Left cardiac atrium (tissue), 4 donors: ENCODE results near the gene PI4KA. TPM values are rescaled to one million over a fixed set of nuclear protein-coding genes. Genes with fewer than 3 reads are reported as not detected.
"Not testable (repeated sequence)": the region's sequence is repeated elsewhere in the genome, so short reads cannot be mapped to it uniquely, and the experiment has no call there.

Experiments
- ATAC-seq, 2 donors: fragments of 200-7000 bp; cut with Tn5 transposase; one replicate each; pipeline ENCODE4 v1.9.1; 2020; ENCODE audit warnings: mild to moderate bottlenecking in 2 of 2, moderate library complexity in 2 of 2
- DNase-seq: peaks from one replicate; pipeline ENCODE4 v3.0.0-alpha.2; 2020
- intact Hi-C, 2 donors: fragments of 100-400 bp; cut with DNase I; formaldehyde crosslinking; loops; one replicate each; pipeline versions ENCODE4 v1.14.1 to v1.15.1; 2022 to 2023
- long read RNA-seq: library from polyadenylated mRNA; unstranded; transcript quantifications from one replicate; pipeline ENCODE4 v2.0.0, GENCODE V29; 2021
- total RNA-seq, 2 donors: library from RNA; stranded (reverse); fragmentation: NEBNext Ultra II Directional; extraction: Animal tissue kit (Norgen Biotek cat#: 25700); gene quantifications; one replicate each; pipeline ENCODE4 v1.2.1, GENCODE V29; 2021
- donor health status: DM: no; HTN: yes; CAD: no.
- donor health status: DM: no; HTN: yes; CAD: no; lungs with severe emphysema.
- donor health status: DM: yes; HTN: yes; CAD: no.
- donor health status: Dilated cardiomyopathy.

Gene PI4KA
- 10 to 100 TPM; 52.6 to 57.5 TPM for total RNA-seq
- long read RNA-seq, partial matches to known transcripts = 24 of 32 reads
- long read RNA-seq, other reads (novel, unspliced or antisense) = 6 of 32 reads

DNA sequence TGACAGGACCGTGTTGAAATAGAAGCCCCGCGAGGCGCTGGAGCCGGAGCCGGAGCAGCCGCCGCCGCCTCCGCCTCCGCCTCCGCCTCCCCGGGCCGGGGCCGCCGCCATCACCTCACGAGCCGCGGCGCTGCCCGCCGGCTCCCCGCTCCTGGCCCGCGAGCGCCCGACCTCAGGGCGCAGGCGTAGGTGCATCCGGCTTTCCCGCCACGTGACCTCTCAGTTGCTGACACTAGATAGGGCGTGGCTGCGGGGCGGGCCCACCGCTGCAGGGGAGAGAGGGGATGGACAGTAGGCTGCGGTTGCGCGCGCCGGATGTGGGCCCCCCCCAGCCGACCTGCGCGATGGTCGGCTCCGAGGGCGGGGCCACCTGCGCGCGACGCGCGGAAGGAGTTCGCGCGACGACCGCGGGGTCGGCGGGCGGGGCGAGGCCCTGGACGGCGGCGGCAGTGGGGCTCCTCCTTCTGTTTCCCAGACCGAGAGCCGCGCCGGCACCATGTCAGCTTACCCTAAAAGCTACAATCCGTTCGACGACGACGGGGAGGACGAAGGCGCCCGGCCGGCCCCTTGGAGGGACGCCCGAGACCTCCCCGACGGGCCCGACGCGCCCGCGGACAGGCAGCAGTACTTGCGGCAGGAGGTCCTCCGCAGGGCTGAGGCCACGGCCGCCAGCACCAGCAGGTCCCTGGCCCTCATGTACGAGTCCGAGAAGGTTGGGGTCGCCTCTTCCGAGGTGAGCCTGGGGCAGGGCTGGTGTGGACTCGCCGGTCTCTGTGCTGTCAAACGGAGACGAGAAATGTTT, at the start of gene PI4KA, which contains the start of gene SNAP29:
Gene PI4KA (minus strand): TSS at position 197 of the 802 bp plus-strand sequence. CDS start 86 bp downstream, at position 111.
Gene SNAP29 (plus strand): TSS at position 393 of the 802 bp plus-strand sequence. CDS start 104 bp downstream, at position 497.
- peak; percentile 99 for DNase-seq
- peak; percentile 96 to 98 for ATAC-seq
- intact Hi-C loops = no loop called here

DNA sequence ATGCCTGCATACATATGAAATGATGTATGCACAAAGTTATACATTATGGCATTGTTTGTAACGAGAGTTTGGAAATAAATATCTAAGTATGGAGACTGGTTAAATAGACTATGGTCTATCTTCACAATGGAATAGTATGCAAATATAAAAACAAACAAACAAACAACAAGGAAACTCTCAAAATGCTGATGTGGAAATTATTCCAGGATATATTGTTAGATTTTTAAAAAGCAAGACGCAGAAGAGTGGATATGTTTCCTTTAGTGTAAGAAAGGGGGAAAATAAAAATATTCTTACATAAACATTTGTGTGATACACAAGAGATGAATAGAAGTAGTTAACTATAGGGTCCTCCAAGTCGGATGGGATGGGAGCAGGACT, 47.8 kb upstream of the PI4KA start:
- DNase-seq (no peak), ATAC-seq (no peak)
- intact Hi-C loops = no loop called here

DNA sequence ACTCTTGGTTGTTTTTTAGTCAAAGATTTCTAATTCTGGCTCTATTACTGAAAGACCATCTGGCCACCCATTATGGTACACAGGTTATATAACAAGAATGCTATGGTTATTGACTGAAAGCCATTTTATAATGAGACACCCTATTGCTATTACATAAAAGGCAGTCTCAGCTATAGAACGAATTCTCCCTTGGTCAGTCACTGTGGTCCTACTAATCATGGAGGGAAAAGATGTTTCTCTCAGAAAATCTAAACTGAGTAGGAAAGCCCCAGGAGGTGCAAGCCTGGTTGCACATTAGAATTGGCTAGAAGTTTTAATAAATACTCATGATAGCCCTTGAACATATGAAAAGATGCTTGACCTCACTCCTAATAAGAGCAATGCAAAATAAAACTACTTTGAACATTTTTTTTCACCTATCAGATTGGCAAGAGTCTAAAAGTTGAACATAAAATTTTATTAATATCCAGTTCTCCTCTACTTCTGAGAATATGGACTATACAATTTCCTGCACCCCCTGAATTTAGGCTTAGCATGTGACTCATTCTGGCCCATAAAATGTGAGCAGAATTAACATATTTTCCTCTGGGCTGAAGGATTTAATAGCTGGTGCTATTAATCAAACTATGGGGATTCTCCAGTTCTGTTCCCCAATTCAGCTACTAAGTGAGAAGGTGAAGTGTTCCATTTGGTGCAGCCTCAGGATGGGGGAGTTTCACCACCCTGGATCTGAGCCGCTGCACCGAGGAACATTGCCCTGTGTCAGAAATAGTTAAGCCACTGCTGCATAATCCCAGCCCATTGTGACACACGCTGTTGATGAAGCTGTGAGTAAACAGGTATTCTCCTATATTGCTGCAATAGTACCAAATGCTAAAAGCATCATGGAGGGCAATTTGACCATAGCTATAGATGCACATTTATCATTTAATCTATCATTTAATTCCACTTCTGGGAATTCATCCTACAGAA, 47.1 kb upstream of the PI4KA start:
- intact Hi-C loops = no loop called here
- DNase-seq (no peak), ATAC-seq (peak in 1 of 2 donors; percentile 11)

DNA sequence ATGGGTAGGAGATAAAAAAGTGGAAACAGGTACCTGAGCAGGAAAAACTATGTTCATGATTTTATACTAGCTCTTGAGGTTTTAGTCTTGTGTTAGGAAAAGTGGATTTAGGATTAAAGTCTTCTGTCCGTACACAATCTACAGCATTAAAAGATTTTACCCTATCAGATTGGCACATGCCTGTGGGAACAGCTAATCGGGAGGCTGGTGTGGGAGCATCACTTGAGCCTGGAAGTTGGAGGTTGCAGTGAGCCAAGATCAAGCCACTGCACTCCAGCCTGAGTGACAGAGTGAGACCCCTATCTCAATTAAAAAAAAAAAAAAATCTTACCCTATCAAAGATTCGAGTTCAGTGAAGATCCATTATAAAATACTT, 46.4 kb upstream of the PI4KA start:
- DNase-seq (no peak), ATAC-seq (peak in 1 of 2 donors; percentile 75)
- intact Hi-C loops = no loop called here

DNA sequence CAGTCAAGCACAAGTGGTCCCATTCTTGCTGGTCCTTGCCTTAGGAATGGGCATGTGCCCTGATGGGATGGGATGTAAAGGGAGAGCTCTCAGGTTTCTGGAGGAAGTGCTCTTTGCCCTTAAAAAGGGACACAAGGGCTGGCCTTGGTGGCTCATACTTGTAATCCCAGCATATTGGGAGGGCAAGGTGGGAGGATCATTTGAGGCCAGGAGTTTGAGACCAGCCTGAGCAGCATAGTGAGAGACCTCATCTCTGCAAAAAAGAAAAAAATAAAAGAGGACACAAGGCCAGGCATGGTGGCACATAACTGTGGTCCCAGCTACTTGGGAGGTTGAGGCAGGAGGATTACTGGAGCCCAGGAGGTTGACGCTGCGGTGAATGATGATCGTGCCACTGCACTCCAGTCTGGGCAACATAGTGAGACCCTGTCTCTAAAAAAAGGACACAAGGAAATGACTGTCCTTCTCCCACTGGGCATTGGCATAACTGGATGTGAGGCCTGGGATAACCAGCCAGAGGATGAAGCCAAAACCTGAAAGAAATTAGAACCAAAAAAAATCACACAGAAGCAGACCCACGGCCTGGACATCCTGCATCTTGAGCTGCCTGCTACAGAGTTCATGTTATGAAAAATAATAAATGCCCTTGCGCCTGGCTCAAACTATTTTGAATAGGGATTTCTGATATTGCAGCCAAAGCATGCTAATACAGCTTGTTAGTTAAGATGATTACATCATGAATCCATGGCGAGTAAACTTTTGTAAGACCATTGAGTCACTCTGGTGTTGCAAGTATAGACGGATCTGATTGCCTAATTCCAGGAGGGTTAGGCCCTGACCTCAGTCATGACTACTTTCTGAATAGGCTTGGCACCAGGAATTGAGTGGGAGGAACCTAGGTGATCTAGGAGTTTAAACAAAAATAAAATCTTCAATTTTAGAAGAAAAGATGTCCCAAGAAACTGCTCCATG, 45.7 kb upstream of the PI4KA start:
- DNase-seq (no peak), ATAC-seq (peak; percentile 87 to 97)
- intact Hi-C loops = no loop called here

DNA sequence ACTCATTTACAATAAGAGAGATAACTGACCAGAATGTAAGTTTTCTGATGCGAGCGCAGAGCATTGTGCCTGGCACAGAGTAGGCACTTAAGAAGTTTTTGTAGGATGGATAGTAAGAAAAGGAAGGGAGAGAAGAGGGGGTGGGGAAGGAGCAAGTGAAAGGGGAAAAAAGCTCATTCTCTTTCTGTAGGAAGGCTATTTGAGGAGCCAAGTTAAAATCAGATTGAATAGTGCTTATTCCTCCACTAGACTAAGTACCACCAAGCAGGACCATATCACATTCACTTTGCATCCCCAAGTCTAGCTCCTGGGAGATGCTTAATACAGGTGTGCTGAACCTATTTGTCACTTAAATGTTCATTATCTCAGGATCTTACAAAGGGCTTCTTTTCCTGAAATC, 44.5 kb upstream of the PI4KA start:
- intact Hi-C loops = no loop called here
- ATAC-seq (no peak), DNase-seq (no peak)

DNA sequence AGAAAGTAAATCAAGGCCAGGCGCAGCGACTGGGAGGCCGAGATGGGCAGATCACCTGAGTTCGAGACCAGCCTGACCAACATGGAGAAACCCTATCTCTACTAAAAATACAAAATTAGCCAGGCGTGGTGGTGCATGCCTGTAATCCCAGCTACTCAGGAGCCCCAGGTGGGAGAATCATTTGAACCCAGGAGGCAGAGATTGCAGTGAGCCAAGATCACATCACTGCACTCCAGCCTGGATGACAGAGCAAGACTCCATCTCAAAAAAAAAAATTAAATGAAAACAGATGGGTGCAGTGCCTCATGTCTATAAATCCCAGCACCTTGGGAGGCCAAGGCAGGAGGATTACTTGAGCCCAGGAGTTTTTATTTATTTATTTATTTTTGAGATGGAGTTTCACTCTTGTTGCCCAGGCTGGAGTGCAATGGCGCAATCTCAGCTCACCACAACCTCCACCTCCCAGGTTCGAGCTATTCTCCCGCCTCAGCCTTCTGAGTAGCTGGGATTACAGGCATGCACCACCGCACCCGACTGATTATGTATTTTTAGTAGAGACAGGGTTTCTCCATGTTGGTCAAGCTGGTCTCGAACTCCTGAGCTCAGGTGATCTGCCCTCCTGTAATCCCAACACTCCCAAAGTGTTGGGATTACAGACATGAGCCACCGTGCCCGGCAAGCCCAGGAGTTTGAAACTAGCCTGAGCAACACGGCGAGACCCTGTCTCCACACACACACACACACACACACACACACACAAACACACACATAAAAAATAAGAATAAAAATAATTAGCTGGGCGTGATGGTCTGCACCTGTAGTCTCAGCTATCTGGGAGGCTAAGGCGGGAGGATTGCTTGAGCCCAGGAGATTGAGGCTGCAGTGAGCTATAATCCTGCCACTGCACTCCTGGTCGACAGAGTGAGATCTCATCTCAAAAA, 42.8 kb upstream of the PI4KA start:
- DNase-seq, ATAC-seq, intact Hi-C loops: not testable (repeated sequence)

DNA sequence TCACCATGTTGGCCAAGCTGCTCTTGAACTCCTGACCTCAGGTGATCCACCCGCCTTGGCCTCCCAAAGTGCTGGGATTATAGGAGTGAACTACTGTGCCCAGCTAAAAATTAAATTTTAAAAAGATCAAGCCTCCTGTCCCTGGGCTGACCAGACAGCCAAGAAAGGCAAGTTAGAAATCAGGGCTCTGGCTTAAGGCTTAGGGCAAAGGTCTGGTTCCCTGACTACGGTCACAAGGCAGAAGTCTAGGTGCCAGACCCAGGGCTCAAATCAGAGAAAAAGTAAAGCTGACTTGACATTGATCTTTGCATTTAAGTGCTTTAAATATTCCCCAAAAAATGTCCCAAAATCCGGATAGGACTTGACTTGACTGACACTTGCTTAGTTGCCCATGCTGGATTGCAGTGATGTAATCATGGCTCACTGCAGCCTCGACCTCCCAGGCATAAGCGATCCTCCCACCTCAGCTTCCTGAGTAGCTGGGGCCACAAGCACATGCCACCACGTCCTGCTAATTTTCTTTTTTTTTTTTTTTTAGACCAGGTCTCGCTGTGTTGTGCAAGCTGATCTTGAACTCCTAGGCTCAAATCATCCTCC, 41.3 kb upstream of the PI4KA start:
- intact Hi-C loops = no loop called here
- ATAC-seq = no peak
- DNase-seq = no peak

DNA sequence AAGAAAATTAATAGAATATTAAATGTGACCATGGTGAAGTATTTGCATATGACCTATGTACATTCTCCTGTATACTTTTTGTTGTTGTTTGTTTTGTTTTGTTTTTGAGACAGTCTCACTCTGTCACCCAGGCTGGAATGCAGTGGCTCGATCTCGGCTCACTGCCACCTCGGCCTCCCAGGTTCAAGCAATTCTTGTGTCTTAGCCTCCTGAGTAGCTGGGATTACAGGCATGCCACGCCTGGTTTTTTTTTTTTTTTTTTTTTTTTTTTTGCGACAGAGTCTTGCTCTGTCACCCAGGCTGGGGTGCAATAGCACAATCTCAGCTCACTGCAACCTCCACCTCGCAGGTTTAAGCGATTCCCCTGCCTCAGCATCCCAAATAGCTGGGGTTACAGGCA, 39.1 kb upstream of the PI4KA start:
- intact Hi-C loops, DNase-seq, ATAC-seq: not testable (repeated sequence)

DNA sequence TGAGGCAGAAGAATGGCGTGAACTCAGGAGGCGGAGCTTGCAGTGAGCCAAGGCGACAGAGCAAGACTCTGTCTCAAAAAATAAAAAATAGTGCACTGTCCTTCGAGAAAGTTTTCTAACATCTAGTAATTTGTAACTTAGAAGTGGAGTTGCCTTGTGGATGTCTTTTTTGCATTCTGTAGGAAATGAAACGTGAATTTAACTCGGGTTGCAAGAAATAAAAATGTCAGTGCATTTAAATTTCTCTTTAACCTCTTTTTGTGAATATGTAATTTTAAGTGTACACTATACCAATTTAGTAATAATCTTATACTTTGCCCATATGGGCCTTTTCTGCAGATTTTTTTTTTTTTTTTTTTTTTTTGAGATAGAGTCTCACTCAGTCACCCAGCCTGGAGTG, 32.4 kb upstream of the PI4KA start:
- no peak for DNase-seq
- no peak for ATAC-seq
- intact Hi-C loops = no loop called here

DNA sequence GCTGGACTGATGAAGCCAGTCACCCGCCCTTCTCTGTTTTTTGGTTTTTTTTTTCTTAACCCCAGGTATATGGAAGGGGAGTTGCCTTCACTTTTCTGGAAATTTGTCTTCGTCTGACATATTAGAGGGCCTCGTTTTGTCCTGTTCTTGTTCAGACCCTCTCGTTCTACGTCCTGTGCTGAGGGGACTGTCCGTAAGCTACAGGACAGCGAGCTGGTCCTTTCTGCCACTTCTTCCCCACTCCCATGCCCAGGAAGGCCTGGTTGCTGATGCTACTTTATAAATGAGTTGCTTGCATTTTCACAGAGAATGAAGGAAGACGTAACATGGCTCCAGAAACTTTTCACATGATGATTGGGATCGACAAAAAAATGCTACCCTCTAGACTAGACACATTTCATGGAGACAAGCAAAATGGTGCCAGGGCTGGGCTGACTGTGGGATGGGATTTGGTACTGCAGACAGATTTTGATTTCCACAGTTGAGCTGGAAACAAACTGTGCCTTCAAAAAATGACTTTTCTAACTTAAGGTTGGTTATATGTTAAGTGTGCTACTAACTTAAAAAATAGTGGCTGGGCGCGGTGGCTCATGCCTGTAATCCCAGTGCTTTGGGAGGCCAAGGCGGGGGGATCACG, 31.4 kb upstream of the PI4KA start:
- intact Hi-C loops = loop anchor here in 1 of 2 donors (10.0 kb wide), 1 partner anchor 85 kb away; no protein-coding TSS in a partner anchor
- no peak for ATAC-seq

DNA sequence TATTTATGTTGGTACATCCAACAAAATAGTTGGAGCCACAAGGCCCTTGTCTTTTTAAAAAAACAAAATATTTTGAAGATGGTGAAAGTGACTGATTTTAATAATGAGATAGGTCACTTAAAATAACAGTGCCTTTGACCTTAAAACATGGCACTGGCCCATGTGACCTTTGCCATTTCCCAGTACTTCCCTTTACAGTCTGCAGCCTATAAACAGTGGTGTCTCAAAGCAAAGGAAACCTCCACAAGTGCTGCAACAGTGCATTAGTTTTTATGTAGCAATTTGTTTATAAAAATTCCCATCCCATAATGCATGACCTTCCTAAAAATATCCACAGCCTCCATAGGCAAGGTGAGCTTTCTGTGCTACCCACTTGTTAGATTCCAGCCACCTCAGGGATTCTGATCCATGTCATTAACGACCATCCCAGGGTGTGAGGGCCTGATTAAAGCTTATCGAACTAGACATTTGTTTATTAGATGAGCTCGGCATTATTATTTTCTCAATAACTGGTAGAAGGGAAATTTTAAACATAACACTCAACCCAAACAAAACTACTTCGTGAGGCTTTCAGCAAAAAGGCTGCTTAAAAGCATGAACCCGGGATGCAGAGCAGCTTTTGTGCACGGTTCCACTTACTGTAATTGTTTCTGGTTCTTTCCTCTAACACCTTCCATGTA, 30.6 kb upstream of the PI4KA start:
- ATAC-seq (no peak), DNase-seq (no peak)
- intact Hi-C loops = loop anchor here in 1 of 2 donors (10.0 kb wide), 1 partner anchor 84 kb away; no protein-coding TSS in a partner anchor

More for the DNA sequence above, 31.4 kb upstream of the PI4KA start:
- no peak for DNase-seq

DNA sequence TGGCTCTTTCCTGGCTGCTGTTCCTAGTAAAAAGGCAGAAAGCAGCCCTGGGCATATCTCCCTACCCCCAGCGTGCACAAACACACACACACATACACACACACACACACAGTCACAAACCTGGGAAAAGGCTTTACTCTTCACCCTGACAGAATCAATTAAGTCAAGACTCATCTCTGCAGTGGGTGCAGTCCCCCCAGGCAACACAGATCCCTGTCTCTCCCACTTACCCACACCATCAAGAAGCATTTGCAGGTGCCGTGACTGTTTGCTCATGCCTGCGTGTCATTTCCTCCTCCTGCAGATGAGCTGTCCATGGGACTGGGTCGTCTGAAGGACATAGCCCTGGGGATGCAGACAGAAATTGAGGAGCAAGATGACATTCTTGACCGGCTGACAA, 28.8 kb upstream of the PI4KA start:
- DNase-seq (no peak), ATAC-seq (no peak)
- intact Hi-C loops = loop anchor here in 1 of 2 donors (10.0 kb wide), 1 partner anchor 83 kb away; no protein-coding TSS in a partner anchor

DNA sequence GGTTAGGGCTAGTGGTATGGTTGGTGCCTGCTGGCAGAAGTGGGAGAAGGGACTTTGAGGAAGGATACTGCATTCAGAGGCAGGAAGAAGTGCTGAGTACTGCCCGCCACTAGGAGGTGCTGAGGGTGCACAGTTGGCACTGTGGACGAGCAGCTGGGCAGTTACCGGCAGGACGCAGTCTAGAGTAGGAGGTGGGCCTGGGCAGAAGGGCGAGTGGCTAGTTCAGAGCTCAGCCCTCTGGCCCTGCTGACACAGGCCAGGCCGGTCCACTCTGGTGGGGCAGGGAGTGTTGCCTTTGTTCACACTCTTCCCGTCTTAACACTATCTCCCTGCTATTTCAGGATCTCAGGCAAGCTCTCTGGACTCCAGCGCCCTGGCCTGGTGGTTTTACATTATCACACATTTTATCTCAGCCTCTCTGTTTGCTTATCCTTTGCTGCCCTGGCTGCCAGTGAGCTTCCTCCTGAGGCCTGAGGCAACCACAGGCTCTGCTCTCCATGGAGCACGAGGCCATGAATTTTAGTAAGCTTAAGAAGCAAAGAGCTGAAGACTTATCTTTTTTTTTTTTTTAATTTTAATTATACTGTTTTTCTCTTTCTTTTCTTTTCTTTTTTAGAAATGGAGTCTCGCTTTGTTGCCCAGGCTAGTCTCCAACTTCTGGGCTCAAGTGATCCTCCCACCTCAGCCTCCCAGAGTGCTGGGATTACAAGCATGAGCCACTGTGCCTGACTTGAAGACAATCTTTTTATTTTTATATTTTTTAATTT, 27.1 kb upstream of the PI4KA start:
- intact Hi-C loops = loop anchor here in 1 of 2 donors (10.0 kb wide), 1 partner anchor 81 kb away; no protein-coding TSS in a partner anchor
- ATAC-seq = peak; percentile 96 to 97
- DNase-seq = peak; percentile 86

DNA sequence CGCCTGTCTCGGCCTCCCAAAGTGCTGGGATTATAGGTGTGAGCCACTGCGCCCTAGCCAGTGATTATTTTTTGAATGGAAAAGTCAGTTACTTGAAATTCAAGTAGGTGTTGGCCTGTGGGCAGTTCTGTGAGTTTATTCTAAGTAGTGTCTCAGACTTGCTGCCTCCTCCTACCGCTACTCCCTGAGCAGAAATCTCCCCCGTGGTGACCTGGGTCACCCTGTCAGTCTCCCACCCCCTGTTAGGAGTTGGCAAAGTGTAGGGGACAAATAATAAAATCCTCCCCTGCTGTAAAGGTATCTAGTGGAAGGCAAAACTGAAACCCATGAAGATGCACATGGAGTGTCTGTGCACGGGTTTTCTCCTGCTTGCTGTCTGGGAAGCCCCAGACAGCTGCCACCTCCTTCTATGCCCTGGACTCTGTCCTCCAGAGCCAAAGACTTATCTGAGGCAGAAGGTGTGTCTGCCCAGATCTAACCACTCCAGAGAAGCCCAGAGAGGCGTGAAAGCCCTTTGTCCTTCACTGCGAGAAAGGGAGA, 26.5 kb upstream of the PI4KA start:
- no peak for ATAC-seq
- intact Hi-C loops = loop anchor here in 1 of 2 donors (10.0 kb wide), 1 partner anchor 80 kb away; no protein-coding TSS in a partner anchor
- no peak for DNase-seq
